Measurements from ENCODE around the gene EGFR.

EGFR gene

DNA sequence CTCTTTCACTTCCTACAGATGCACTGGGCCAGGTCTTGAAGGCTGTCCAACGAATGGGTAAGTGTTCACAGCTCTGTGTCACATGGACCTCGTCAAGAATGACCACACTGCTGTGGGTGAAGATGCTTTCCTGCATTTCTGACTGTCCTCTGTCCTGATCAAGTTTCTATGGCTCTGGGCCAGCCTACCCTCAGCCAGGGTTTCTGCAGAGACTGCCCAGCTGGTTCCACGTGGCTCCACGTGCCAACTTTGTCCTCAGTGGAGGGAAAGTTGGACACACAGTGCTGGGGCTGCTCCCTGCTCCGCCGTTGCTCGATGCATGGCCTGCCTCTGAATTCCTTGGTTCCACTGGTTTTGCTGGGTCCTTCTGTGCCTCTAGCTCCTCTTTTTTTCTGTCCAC is 152.3 kb downstream of the EGFR start:
- DNase-seq (ENCODE audit: low read depth in 2 of 2) = no peak

GRCh38 chr7:55172161-55172560 is 153.3 kb downstream of the EGFR start:
- DNase-seq (ENCODE audit: low read depth in 2 of 2) = no peak

GRCh38 chr7:55172881-55173609 is 154.2 kb downstream of the EGFR start:
- no peak for DNase-seq (ENCODE audit: low read depth in 2 of 2)

- DNase-seq (ENCODE audit: low read depth in 2 of 2) = no peak
Measured at GRCh38 chr7:55173671-55174070, 154.9 kb downstream of the EGFR start.

DNA sequence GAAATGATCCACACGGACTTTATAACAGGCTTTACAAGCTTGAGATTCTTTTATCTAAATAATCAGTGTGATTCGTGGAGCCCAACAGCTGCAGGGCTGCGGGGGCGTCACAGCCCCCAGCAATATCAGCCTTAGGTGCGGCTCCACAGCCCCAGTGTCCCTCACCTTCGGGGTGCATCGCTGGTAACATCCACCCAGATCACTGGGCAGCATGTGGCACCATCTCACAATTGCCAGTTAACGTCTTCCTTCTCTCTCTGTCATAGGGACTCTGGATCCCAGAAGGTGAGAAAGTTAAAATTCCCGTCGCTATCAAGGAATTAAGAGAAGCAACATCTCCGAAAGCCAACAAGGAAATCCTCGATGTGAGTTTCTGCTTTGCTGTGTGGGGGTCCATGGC is 155.6 kb downstream of the EGFR start:
- DNase-seq (ENCODE audit: low read depth in 2 of 2) = no peak

- no peak for DNase-seq (ENCODE audit: low read depth in 2 of 2)
Measured at GRCh38 chr7:55174856-55175255, 156.0 kb downstream of the EGFR start.

DNA sequence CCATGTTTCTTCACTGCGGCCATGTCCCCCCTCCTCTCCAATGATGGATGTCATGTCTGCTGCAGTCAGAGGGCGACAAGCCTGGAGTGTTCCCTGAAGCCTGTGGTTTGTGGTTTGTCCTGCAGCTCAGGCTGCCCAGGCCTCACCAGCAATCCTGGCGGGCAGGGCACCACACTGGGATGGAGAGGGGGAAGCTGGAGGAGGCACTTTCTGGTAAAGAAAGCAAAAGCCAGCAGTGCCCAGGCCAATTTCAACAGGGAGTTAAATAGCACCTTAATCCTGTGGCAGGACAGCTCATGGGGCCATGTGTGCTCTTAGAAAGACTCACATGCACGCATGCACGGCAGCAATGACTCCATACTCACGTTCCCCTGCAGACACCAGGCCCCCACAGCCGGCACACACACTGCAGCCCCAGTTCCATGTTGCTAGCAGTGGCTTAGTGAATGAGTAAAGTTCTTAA is 158.3 kb downstream of the EGFR start:
- DNase-seq (ENCODE audit: low read depth in 2 of 2) = no peak

- DNase-seq (ENCODE audit: low read depth in 2 of 2) = peak; percentile 30 to 37
Measured at GRCh38 chr7:55177589-55178261, 158.9 kb downstream of the EGFR start.

DNA sequence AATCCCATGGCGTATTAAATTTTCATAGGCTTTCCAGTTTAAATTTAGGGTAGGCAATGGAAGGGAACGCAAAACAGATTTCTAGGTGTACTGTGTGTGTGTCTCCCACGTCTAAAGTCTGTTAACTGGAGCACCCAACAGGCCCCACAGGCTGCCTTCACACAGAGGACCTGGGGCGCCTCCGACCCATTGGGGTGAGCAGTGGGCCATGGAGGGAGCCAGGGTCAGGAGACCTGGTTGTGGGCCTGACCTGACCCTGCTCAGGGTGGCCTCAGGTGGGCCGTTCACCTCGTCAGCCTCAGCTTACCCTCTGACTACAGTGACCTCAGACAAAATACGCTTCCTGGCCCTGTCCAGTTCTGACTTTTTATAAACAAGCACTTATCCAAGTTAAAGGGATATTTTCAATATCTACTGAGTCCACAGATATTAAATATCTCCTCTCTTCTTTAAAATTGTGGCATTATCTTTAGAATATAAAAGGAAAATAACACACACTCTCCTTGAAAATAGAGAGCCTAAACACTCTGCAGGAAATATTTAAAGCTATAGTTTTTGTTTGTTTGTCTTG is 159.6 kb downstream of the EGFR start:
- DNase-seq (ENCODE audit: low read depth in 2 of 2) = no peak

GRCh38 chr7:55178863-55179773 is 160.3 kb downstream of the EGFR start:
- no peak for DNase-seq (ENCODE audit: low read depth in 2 of 2)

- DNase-seq (ENCODE audit: low read depth in 2 of 2) = no peak
Measured at GRCh38 chr7:55179931-55180682, 161.3 kb downstream of the EGFR start.

DNA sequence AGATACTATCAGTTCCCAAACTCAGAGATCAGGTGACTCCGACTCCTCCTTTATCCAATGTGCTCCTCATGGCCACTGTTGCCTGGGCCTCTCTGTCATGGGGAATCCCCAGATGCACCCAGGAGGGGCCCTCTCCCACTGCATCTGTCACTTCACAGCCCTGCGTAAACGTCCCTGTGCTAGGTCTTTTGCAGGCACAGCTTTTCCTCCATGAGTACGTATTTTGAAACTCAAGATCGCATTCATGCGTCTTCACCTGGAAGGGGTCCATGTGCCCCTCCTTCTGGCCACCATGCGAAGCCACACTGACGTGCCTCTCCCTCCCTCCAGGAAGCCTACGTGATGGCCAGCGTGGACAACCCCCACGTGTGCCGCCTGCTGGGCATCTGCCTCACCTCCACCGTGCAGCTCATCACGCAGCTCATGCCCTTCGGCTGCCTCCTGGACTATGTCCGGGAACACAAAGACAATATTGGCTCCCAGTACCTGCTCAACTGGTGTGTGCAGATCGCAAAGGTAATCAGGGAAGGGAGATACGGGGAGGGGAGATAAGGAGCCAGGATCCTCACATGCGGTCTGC is 162.2 kb downstream of the EGFR start:
- DNase-seq (ENCODE audit: low read depth in 2 of 2) = no peak

DNA sequence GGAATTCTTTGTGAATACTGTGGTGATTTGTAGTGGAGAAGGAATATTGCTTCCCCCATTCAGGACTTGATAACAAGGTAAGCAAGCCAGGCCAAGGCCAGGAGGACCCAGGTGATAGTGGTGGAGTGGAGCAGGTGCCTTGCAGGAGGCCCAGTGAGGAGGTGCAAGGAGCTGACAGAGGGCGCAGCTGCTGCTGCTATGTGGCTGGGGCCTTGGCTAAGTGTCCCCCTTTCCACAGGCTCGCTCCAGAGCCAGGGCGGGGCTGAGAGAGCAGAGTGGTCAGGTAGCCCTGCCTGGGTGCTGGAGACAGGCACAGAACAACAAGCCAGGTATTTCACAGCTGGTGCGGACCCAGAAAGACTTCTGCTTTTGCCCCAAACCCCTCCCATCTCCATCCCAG is 162.9 kb downstream of the EGFR start:
- DNase-seq (ENCODE audit: low read depth in 2 of 2) = no peak

DNA sequence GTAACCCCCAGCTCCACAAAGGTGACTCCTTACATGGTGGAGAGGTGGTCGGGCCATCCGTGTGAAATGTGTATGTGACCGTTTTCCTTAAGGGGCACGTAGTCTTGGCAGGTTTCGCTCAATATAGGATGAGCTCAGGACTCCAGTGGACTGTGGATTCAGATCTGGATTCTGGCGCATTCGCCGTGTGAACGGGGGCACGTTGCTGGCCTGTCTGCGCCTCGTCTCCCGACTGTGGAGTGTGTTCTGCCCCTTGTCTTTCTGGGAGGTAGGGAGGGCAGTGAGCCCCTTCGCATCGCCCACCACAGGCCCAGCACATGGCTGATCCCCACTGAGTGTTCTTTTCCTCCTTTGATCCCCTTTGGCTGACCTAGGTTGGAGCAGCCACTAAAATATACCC is 165.1 kb downstream of the EGFR start:
- no peak for DNase-seq (ENCODE audit: low read depth in 2 of 2)

GRCh38 chr7:55185321-55185802 is 166.5 kb downstream of the EGFR start:
- no peak for DNase-seq (ENCODE audit: low read depth in 2 of 2)

- peak; percentile 37 to 43 for DNase-seq (ENCODE audit: low read depth in 2 of 2)
Measured at GRCh38 chr7:55185941-55186609, 167.3 kb downstream of the EGFR start.

GRCh38 chr7:55187701-55188491 is 169.1 kb downstream of the EGFR start:
- DNase-seq (ENCODE audit: low read depth in 2 of 2) = no peak

DNA sequence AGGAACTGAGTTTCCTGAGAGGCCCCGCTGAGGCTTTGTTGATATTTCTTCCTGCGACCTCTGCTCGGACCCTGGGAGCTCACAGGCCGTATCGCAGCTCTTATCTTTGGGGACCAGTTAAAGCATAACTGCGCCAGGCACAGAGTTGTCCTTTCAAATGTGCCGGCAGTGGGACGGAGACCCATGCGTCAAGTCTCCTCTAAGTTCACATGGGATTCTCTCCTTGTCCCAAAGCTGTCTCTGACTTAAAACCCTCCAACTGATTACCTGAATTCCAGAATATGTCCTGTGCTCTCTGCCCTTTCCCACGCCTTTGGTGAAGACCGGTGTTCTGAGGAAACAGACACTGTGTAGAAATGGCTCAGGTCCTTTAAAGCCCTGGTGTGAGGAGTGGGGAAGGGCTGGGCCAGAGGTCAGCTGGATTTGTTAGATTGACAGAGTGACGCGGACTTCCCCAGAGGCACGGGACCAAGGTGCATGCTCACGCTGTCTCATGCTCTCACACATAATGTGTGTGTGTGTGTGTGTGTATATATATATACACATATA is 169.8 kb downstream of the EGFR start:
- DNase-seq (ENCODE audit: low read depth in 2 of 2) = no peak

- DNase-seq (ENCODE audit: low read depth in 2 of 2) = no peak
Measured at GRCh38 chr7:55189146-55189766, 170.4 kb downstream of the EGFR start.
